Measurements from ENCODE around the gene OR2T29.
"Not testable (repeated sequence)": the region's sequence is repeated elsewhere in the genome, so short reads cannot be mapped to it uniquely, and the experiment has no call there.

The OR2T29 gene

DNA sequence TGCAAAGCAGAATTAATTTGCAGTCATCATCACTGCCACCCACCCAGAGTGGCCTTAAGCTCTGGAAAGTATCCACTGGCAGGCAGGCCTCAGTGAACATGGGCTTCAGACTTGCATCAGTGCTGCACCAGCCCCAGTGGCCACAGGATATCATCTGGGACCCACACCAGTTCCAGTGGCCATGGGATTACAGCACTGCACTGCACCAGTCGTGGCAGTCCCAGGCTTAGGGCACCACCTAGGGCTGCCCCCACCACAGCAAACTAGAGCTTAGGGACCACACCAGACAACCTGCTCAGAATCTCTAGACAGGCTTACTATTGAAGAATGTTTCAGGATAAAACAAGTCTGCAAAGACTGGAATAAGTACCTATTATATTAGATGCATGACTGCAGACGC, 15.2 kb downstream of the OR2T29 start:
- H3K4me3 ChIP-seq (ENCODE audit: low read depth, low read length); DNase-seq (ENCODE audit: low read depth): not testable (repeated sequence)

DNA sequence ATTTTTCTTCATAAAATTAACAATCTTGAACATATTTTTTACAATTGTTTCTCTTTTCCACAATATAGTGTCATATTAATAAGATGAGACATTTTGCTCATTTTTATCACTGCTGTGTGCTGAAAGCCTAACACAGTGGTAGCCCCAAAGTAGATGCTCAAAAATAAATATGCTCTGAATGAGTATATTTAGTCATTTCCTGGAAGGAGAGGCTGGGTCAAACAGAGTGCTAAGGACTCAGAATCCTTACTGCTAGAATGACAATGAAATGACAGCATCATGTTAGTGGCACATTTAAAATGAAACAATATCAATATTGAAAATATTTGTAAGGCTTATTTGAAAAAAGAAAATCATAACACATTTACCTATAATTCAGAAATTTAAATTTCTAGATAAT, 25.1 kb downstream of the OR2T29 start:
- DNase-seq (ENCODE audit: low read depth); H3K4me3 ChIP-seq (ENCODE audit: low read depth, low read length): not testable (repeated sequence)

DNA sequence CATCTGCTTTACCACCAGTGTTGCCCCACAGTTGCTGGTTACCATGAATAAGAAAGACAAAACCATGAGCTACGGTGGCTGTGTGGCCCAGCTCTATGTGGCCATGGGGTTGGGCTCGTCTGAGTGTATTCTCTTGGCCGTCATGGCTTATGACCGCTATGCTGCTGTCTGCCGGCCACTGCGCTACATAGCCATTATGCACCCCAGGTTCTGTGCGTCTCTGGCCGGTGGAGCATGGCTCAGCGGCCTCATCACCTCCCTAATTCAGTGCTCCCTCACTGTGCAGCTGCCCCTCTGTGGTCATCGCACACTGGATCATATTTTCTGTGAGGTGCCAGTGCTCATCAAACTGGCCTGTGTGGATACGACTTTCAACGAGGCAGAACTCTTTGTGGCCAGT, 40.7 kb downstream of the OR2T29 start:
- no peak for DNase-seq (ENCODE audit: low read depth)
- TF ChIP-seq, protein P1, sequence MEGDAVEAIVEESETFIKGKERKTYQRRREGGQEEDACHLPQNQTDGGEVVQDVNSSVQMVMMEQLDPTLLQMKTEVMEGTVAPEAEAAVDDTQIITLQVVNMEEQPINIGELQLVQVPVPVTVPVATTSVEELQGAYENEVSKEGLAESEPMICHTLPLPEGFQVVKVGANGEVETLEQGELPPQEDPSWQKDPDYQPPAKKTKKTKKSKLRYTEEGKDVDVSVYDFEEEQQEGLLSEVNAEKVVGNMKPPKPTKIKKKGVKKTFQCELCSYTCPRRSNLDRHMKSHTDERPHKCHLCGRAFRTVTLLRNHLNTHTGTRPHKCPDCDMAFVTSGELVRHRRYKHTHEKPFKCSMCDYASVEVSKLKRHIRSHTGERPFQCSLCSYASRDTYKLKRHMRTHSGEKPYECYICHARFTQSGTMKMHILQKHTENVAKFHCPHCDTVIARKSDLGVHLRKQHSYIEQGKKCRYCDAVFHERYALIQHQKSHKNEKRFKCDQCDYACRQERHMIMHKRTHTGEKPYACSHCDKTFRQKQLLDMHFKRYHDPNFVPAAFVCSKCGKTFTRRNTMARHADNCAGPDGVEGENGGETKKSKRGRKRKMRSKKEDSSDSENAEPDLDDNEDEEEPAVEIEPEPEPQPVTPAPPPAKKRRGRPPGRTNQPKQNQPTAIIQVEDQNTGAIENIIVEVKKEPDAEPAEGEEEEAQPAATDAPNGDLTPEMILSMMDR (IDR thresholded peaks at IDR 0.05; ENCODE audit: low read depth, low read length, missing control alignments), result no peak
- no peak overlapping the region for H3K4me3 ChIP-seq (ENCODE audit: low read depth, low read length)

DNA sequence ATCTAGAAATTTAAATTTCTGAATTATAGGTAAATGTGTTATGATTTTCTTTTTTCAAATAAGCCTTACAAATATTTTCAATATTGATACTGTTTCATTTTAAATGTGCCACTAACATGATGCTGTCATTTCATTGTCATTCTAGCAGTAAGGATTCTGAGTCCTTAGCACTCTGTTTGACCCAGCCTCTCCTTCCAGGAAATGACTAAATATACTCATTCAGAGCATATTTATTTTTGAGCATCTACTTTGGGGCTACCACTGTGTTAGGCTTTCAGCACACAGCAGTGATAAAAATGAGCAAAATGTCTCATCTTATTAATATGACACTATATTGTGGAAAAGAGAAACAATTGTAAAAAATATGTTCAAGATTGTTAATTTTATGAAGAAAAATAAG, 52.4 kb downstream of the OR2T29 start:
- not testable (repeated sequence) for DNase-seq (ENCODE audit: low read depth)

DNA sequence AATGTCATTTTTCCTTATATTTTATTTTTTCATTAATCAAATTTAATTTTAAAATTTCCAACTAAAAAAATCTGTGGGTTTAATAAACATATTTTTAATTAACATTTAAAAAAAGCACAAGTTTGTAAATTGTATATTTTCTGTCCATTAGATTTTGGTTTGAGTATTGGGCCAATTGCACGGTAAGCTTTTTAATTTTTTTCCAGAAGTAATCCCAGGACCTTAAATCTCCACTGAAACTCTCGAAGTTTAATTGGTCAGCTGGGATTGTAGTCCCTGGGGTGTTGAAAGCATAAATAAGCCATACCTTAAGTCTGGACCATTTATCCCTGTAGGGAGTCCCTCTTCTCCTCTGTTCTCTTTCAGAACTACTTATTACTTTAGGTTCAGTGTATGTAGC, 54.8 kb downstream of the OR2T29 start, which contains the start of gene OR2G6:
OR2G6 (plus strand) TSS at position 301 of the 400 bp plus-strand sequence. CDS start 13,574 bp downstream, outside the sequence.
- DNase-seq (ENCODE audit: low read depth); H3K4me3 ChIP-seq (ENCODE audit: low read depth, low read length): not testable (repeated sequence)

More for the DNA sequence above, 52.4 kb downstream of the OR2T29 start:
- not testable (repeated sequence) for H3K4me3 ChIP-seq (ENCODE audit: low read depth, low read length)

All from GM12864 (cell line).